GM18498 (cell line): ENCODE data around the gene LRRFIP1.
"Not testable (repeated sequence)": the region's sequence is repeated elsewhere in the genome, so short reads cannot be mapped to it uniquely, and the experiment has no call there.

Experiments
- ATAC-seq: cut with Tn5 transposase; IDR thresholded peaks from one replicate; pipeline ENCODE4 v1.9.1; 2021; ENCODE audit warnings: mild to moderate bottlenecking, moderate library complexity; ENCODE audit not compliant: unreplicated experiment

The LRRFIP1 gene, protein sequence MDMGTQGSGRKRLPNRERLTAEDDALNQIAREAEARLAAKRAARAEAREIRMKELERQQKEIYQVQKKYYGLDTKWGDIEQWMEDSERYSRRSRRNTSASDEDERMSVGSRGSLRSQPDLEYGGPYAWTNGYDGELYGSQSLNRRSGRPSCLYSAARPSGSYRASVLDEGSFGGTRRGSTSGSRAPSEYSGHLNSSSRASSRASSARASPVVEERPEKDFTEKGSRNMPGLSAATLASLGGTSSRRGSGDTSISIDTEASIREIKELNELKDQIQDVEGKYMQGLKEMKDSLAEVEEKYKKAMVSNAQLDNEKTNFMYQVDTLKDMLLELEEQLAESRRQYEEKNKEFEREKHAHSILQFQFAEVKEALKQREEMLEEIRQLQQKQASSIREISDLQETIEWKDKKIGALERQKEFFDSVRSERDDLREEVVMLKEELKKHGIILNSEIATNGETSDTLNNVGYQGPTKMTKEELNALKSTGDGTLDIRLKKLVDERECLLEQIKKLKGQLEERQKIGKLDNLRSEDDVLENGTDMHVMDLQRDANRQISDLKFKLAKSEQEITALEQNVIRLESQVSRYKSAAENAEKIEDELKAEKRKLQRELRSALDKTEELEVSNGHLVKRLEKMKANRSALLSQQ

DNA sequence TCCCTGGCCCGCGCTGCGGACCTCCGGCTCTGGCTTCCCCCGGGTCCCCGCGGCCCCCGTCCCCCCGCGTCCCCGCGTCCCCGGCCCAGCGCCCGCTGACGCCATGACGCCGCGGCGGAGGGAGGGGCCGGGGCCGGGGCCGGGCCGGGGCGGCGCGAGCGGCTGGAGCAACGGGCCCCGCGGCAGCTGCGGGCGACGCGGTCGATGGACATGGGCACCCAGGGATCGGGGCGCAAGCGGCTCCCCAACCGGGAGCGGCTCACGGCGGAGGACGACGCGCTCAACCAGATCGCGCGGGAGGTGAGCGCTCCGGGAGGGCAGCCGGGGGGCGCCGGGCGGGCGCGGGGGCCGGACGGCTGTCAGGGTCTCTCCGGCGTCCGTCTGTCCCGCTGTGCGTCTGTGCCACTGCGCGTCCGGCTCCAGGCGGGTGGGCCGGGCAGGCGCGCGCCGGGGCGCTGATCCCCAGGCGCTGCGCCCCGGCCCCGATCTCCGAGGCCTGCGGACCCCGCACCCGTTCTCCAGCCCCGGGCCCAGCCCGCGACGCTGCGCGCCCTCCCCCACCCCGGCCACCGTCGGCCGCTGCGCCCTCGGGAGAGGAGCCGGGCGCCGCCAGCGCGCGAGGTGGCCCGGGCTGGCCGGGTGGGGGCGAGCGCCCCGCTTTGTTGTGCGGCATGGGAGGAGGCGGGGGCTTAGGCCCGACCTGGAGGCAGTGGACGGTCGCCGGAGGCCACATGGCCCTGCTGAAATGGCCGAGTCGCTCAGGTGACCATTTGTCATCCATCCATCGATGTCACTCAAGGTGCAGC, at the start of gene LRRFIP1:
LRRFIP1 (plus strand) TSS at position 147 of the 806 bp plus-strand sequence; CDS start at position 205, 58 bp downstream.
- no peak for ATAC-seq

DNA sequence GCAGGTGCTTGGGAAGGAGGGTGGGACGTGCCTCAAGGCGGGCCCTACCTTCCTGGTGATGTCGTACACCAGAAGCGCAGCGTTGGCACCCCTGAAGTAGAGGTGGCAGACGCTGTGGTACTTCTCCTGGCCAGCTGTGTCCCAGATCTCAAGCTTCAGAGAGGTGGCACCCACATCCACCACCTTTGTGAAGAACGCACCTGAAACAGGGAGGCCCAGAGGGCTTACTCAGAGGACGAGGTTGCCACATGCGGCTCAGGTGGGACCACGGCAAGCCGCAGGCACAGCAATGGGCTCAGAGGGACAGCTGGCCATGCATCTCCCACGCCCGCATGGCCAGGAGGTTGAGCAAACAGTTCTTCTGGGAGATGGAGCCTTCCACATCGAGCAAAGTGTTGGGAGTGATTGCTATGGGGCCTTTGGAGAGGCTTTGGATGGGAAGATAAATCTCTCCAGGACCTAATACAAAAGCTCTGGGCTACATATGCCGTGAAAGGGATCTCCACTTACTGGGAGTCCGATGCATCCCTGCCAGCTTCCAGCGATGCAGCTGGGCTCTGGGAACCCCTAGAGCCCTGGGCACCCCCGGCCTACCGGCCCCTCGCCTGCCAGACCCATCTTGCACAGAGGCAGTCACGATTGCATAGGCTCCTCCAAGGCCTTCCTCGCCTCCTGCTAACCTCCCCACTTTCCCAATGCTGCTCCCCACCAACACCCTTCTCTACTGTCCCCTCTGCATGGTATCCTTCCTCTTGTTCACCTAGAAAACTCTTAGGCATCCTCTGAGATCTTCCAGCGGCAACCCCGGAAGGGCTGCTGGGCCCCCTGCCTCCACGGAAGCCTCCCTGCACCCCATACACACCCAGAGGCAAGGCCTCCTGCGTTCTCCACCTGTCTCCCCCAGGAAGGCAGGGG, 49.2 kb upstream of the LRRFIP1 start:
- no peak for ATAC-seq

DNA sequence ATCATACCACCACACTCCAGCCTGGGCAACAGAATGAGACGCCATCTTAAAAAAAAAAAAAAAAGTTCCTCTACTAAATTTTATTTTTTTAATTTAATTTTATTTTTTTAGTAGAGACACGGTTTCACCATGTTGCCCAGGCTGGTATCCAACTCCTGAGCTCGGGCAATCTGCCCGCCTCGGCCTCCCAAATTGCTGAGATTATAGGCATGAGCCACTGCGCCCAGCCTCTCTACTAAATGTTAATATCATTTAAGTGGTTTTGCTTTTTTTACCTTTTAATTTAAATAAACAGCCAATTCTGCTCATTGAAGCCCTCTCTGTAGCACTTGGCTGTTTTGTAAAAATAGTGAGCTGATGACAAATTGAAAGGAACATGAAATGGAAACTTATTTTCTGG, 46.1 kb upstream of the LRRFIP1 start:
- no peak for ATAC-seq

DNA sequence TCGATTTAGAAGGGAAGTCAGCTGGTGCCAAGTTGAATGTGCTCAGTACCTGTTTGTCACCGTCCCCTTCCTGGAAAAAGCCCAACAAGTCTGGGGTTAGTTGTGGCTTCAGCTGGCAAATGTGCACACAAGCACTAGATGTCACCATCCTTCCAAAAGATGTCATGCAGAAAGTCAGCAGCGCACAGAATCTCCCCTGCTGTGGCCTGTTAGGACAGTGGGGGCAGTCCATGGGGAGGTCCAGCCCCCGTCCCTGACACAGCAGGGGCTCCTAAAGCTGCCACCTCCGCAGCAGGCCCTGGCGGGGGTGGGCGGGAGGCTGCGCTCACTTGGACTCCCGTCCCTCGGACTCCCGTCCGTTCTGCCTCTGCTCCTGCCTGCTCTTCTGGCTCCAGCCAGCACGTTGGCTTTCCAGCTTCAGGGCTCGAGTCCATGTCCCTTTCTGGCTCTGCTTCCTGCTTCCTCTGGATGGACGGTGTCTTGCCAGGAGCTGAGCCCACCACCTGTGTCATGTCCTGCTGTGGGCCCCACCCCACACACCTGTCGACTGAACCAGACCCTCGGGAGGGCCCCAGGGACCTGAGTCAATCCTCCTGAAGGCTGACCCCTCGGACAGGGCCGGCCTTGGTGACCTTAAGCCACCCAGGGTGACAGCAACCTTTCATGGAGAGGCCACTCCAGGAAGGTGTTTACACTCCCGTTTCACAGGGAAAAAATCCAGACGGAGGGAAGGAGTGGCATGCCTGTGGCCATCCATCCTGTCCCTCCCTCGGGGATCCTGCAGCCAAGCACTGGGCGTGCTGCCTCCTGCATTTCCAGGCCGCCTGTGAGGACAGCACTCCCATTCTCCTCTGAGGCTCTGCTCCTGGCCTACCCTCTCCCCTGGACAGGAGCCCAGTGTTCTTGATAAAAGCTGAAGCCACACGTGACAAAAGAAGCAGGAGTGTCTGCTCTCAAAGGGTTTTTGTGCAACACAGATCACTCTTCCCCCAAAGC, 45.3 kb upstream of the LRRFIP1 start:
- no peak for ATAC-seq

DNA sequence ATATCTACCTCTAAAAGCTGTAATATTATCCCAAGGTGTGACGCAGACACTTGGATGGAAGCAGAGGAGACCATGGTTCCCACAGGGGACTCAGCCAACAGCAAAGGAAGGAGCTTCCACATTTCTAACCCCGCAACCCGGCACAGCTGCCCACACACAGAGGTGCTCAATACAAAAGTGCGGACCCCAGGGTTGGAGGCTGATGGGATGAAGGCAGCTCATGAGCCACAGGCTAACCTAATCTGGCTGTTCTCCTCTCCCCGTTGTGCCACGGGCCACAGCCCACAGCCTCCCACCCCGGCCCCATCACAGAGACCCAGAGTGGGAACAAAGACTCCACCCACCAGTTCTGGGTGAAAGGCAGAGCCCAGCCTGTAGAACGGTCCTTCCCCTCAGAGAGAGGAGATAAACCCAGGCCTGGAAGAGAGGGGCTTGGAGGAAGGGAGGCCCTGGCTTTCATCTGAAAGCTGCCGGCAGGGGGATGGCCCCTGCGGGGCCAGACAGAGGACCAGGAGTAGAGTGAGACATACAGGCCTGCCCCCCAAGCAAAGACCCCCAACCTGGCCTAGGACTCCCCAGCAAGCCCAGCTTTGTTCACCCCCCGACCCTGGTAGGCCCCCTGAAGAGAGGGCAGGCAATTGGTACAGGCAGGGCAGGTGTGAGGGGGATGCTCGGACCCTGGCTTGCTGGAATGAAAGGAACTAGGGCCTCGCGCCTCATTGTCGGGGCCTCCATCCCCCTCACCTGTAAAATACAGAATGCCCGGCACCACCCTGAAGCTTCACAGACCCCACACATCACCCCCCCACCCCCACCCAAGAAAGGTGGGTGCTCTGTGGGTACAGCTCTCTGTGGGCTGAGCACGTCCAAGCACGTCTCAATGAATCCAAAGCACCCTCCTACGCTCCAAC, 43.7 kb upstream of the LRRFIP1 start:
- ATAC-seq, result no peak

DNA sequence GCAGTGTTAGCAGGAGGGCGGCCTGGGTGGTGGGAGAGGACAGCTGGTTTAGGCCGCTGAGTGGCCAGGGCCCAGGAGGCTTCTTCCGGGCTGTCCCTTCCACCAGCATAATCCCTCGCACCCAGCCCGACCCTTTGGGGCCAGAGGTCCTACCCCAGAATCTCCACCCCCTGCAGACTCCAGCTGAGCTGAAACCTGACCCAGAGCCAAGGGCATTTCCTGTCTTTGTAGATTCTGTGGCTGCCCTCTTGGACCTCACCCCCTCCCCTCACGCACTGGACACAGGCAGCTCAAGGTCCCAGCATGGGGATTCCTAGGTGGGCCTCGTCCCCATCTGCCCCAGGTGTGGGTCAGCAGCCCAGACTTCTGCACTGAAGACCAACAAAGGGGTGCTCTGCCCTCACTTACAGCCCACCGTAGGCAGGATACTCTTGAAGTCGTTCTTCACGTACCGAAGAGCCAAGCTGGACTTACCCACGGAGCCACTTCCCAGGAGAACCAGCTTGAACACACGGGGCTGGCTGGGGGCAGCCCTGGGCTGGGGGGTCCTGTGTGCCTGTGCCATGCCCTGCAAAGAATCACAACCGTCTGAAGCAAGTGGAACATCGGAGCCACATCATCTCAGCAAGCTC, 41.7 kb upstream of the LRRFIP1 start:
- no peak for ATAC-seq

DNA sequence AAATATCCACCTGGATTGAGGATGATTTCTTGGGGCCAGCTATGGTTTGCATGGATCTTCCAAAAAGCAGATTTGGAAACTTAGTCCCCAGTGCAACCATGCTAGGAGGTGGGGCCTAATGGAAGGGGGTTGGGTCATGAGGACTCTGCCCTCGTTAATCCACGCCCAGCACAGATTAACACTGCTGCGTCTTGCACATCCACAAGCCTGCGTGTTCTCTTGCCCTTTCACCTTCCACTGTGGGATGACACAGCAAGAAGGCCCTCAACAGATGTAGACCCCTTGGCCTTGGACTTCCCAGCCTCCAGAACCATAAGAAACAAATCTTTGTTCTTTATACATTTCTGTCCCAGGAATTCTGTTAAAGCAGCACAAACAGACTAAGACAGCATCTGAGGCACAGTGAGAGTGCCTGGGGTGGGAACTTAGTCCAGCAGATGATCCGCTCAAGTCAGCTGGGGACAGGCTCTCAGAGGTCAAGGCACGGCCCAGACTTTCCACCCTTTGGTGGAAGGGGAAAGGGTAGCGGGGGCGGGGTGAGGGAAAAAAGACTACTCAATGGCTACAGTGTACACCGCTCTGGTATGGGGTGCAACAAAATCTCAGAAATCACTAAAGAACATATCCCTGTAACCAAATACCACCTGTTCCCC, 39.2 kb upstream of the LRRFIP1 start:
- ATAC-seq, result no peak

DNA sequence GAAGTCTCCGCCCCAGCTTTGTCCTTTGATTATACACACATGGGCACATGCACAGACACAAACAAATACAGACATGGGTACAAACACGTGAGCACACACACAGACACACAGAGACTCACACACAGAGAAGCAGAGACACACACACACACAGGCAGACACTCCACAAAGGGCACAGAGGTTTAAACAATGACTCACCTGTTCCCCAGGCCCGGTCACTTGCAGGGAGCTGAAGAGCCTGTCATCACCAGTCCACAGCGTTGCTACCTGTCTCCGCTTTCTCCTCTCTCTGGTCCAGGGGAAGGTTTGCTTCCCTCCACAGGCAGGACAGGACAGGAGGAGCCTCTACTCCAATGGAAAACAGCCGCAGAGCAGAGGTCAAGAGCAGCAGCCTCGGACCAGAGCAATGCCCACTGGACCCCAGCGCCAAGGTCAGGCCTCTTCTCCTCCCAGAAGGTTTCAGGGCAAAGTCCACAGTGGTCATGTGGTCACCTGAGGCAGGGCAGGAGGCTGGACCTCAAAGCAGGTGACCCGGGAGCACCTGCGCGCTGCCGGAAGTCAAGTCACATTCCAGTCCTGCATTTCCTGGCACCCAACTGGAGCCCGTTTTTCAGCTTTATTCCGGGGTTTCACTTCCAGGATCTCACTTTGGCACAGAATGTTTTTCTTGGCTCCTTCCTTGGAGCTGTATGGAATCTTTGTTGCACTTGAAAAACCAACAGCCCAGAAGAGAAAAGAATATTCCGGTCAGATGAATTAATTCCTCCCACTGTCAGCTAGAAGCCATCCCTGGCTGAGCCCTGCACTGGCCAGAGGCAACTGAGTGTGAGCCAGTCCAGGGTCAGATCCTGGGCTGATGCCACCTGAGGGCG, 36.9 kb upstream of the LRRFIP1 start, which contains the start of gene RAB17:
RAB17 (minus strand) TSS at position 463 of the 869 bp plus-strand sequence. CDS start 4,580 bp downstream, outside the sequence.
- no peak for ATAC-seq

DNA sequence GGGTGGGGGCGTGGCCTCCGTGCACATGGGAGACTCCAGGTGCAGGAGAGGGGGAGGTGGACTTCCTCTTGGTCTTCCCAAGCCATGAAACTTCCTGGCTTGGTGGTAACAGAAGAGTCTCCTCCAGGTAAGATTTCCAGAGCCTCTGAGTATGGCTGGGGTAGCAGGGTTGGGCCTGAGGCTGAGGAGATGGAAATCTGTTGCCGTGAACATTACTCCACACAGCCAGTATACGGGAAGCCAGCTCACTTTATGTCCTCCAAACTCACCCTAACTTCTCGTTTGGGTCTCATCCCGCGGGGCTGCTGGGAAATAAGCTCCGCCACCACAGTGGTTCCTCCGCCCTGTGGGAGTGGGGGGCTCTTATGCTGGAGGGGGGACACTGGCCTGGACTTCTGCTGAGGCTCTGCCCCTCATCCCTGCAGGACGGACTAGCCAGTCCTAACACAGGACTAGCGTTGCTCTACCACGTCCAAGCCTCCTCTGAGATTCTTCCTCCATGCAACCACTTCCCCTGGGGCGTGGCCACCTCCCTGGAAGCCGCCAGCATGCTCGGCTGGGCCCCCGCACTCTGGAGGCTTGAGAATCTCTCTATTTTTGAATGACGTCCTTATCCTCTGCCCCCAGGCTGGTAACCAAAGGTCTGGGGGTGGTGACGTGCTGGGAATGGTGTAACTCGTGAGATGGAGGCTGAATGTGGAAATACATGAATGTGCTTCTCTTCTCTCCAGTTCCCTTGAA, 36.1 kb upstream of the LRRFIP1 start:
- ATAC-seq, result no peak

DNA sequence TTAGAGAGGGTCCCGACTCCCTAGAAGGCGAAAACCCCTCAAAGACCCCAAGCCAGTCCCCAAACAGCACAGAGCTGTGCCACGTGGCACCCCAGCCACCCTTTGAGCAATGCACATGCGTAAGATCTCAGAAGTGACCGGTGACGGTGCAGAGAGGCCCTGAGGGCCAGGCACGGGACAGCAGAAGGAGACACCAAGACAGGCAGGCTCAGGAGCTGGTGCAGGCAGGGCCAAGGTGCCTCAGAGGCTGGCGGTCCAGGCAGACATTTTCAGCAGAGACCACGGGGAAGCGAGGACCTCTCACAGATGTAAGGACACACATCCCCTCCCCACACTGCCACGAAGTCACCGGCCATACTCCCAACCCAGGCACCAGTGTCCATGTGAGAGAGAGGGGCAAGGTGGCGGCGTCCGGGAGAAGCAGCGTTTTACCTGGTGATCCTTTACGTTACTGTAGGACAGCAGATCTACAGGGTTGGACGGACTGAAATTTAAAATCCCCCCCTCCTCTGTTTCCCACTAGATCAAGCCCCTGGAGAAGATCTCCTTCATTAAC, 34.9 kb upstream of the LRRFIP1 start:
- ATAC-seq, result no peak

DNA sequence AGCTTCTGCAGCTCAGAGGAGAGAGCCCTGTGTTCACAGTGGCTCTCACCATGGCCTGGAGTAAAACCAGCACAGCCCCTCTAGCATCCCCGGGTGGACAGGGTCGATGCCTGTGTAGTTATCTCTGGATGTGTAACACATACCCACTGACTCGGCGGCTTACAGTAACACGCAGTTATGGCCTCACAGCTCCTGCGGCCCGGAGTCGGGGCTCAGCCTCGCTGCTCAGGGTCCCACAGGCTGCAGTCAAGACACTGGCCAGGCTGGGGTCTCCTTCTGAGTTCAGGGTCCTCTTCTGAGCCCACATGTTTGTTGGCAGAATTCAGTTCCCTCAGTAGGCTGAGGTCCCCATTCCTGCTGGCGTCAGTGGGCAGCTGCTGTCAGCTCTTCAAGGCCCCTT, 34.4 kb upstream of the LRRFIP1 start:
- no peak for ATAC-seq

DNA sequence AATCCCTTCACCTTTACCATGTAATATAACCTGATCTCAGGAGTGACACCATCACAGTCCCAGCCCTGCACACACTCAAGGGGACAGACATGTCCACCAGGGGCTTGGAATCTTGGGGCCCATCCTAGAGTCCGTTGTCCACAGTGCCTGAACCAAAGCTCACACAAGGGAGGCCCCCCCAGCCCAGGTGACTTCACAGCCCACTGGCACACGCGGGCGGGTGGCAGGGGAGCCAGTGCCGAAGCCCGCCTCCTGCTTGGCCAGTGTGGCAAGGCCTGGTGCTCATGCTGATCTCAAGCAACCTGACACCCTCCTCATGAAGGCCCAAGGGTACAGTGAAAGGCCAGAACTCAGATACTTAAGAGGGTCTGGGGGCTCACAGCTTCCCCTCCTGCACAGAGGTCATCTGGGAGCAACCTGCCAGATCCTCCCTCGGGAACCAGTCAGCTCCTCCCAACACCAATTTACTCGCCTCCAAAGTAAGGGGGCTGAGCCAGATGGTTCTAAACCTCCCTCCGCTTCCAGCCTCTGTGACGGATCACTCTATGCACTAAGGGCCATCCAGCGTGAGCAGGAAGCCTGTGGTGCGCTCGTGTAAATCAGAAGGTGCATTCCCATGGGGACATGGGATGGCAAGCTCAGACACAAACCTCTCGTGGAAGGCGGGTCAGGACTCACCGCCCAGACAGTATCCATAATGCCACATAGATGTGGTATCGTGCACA, 33.6 kb upstream of the LRRFIP1 start:
- ATAC-seq, result no peak

DNA sequence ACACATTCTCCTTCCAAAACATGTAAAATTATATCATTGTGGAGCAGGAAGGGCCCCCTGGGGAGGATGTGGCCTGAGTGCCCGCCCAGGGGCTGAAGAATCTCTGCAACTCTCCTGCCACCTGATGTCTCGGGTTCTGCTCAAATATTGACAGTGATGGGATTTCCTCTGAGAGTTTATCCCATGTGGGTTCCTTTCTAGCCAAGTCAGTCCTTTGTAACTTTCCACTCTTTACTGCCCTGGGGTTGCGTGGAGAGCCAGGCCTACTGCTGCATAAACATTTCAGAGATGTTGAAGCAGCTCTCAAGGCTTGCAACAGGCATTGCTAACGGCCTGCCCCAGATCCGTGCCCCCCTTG, 32.9 kb upstream of the LRRFIP1 start:
- ATAC-seq, result no peak

DNA sequence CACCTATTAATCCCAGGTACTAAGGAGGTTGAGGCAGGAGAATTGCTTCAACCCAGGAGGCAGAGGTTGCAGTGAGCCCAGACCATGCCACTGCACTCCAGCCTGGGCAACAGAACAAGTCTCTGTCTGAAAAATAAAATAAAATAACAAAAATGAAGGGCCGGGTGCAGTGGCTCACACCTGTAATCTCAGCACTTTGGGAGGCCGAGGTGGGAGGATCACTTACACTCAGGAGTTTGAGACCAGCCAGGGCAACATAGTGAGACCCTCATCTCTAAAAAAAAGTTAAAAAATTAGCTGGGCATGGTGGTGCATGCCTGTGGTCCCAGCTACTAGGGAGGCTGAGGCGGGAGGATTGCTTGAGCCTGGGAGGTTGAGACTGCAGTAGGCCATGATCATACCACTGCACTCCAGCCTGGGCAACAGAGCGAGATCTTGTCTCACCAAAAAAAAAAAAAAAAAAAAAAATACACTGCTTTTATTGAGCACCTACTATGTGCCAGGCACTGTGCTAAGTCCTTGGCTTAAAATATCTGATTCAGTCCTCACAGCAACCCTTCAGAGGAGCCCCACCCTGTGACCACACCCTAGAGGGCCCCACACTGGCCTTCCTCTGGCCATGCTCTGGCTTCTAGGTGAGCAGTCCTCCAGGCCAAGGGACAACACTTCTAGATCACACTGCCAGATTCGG, 31.4 kb upstream of the LRRFIP1 start:
- not testable (repeated sequence) for ATAC-seq
